HG02884 (cell line): ENCODE data around the gene CABLES1.

Source experiments
- ATAC-seq: cut with Tn5 transposase; IDR thresholded peaks from one replicate; pipeline ENCODE4 v1.9.1; 2021; ENCODE audit warnings: mild to moderate bottlenecking, moderate library complexity; ENCODE audit not compliant: unreplicated experiment

CABLES1 gene

GRCh38 chr18:23165271-23166068 lies 30.2 kb downstream of the CABLES1 start:
- no peak for ATAC-seq

- ATAC-seq = no peak
These were observed 31.7 kb downstream of the CABLES1 start for GRCh38 chr18:23166891-23167541.

- ATAC-seq = no peak
These were observed 34.4 kb downstream of the CABLES1 start for GRCh38 chr18:23169673-23170044.

GRCh38 chr18:23170137-23170536 lies 34.9 kb downstream of the CABLES1 start:
- no peak for ATAC-seq

GRCh38 chr18:23171581-23172156 lies 36.4 kb downstream of the CABLES1 start:
- ATAC-seq = no peak

- no peak for ATAC-seq
These were observed 37.5 kb downstream of the CABLES1 start for GRCh38 chr18:23172591-23173380.

- no peak for ATAC-seq
These were observed 38.6 kb downstream of the CABLES1 start for GRCh38 chr18:23173912-23174311.

GRCh38 chr18:23176701-23177432 lies 41.6 kb downstream of the CABLES1 start:
- no peak for ATAC-seq

GRCh38 chr18:23177433-23178072 lies 42.3 kb downstream of the CABLES1 start:
- no peak for ATAC-seq

- no peak for ATAC-seq
These were observed 42.9 kb downstream of the CABLES1 start for GRCh38 chr18:23178201-23178600.

GRCh38 chr18:23178661-23179081 lies 43.4 kb downstream of the CABLES1 start:
- no peak for ATAC-seq

GRCh38 chr18:23179416-23179815 lies 44.1 kb downstream of the CABLES1 start:
- no peak for ATAC-seq

- no peak for ATAC-seq
These were observed 46.3 kb downstream of the CABLES1 start for GRCh38 chr18:23181547-23181946.

- ATAC-seq = no peak
These were observed 47.3 kb downstream of the CABLES1 start for GRCh38 chr18:23182606-23183005.

GRCh38 chr18:23183411-23184150 lies 48.3 kb downstream of the CABLES1 start:
- ATAC-seq = no peak

- ATAC-seq = no peak
These were observed 51.5 kb downstream of the CABLES1 start for GRCh38 chr18:23186781-23187180.

- no peak for ATAC-seq
These were observed 52.9 kb downstream of the CABLES1 start for GRCh38 chr18:23188068-23188760.

- no peak for ATAC-seq
These were observed 53.8 kb downstream of the CABLES1 start for GRCh38 chr18:23189099-23189498.
